Pancreas (tissue), 10 donors: ENCODE results near the gene RWDD3. TPM values are rescaled to one million over a fixed set of nuclear protein-coding genes. Genes with fewer than 3 reads are reported as not detected.

ENCODE experiments used
- ATAC-seq, 4 donors: fragments of 200-7000 bp; cut with Tn5 transposase; one replicate each; pipeline versions ENCODE4 v1.8.0 to v1.9.1; 2020; ENCODE audit warnings: mild to moderate bottlenecking in 4 of 4, moderate library complexity in 4 of 4
- DNase-seq, 6 donors: peaks; one replicate each; pipeline ENCODE4 v3.0.0-alpha.2; 2020
- FAIRE-seq: peaks from 2 replicates; lab custom pipeline; 2012; peaks lifted over from hg19 to GRCh38; lab: Jason Lieb, UNC
- H3K27ac ChIP-seq, 4 donors: fragments of 200-600 bp; sonication (generic); 1 replicate in 3 of 4; 2 replicates in 1 of 4; pipeline versions ENCODE4 v1.5.0 to v1.8.0; 2020
- H3K27me3 ChIP-seq, 4 donors: fragments of 200-600 bp; one replicate each; pipeline ENCODE4 v1.8.0; 2021
- H3K36me3 ChIP-seq, 3 donors: fragments of 200-600 bp; sonication (generic) in 1 of 3; one replicate each; pipeline versions ENCODE4 v1.5.0 to v1.8.0; 2020 to 2021
- H3K4me1 ChIP-seq, 3 donors: fragments of 200-600 bp; one replicate each; pipeline ENCODE4 v1.8.0; 2021
- H3K4me3 ChIP-seq, 4 donors: fragments of 200-600 bp; sonication (generic) in 2 of 4; one replicate each; pipeline versions ENCODE4 v1.5.0 to v1.8.0; 2020 to 2021
- H3K9me3 ChIP-seq, 4 donors: fragments of 200-600 bp; one replicate each; pipeline ENCODE4 v1.8.0; 2021
- WGBS, 2 donors: extraction: QIAGEN DNeasy Blood & Tissue Kit; methylation state at CpG; one replicate each; pipeline ENCODE4 v1.1.7; 2013; 5-methylcytosine and 5-hydroxymethylcytosine counted together
- intact Hi-C, 3 donors: fragments of 100-400 bp; cut with DNase I; formaldehyde crosslinking; loops; one replicate each; pipeline versions ENCODE4 v1.11.1 to v1.14.2; 2022
- polyA plus RNA-seq, 2 donors: library from polyadenylated mRNA; stranded (reverse); fragments of 200-250 nt; gene quantifications; one replicate each; pipeline ENCODE4 v1.2.3, GENCODE V29; 2013
- total RNA-seq, 6 donors: library from RNA; stranded (reverse); fragmentation: NEBNext Ultra II Directional in 4 of 6; extraction: Animal tissue kit (Norgen Biotek cat#: 25700) in 4 of 6; gene quantifications; one replicate each; pipeline versions ENCODE4 v1.2.1 to v1.2.4, GENCODE V29; 2021 to 2023
- TF ChIP-seq, protein P1 (sequence below), 4 donors: fragments of 200-600 bp; sonication (generic) in 3 of 4; IDR thresholded peaks; one replicate each; pipeline versions ENCODE4 v1.5.0 to v1.8.0; 2021; ENCODE audit warnings: antibody characterized with exemption in 4 of 4
- donor health status: healthy with polysubstance abuse.
- donor health status: DM: no; HTN: no; CAD: no; lungs with moderate emphysema.
- donor health status: DM: no; HTN: no; CAD: no.
- donor health status: control.
- donor health status: control.
- donor health status: Bipolar disorder and iron deficiency.
- donor health status: DM: yes; HTN: yes; CAD: no.
- donor health status: DM: no; HTN: no; CAD: no.
- donor health status: DM: no; HTN: no; CAD: no.
- donor health status: DM: yes; HTN: yes; CAD: no.

Gene RWDD3
- total and polyA plus RNA-seq, 8 donors, result 5.0 to 37.1 (median 11.4) TPM

DNA sequence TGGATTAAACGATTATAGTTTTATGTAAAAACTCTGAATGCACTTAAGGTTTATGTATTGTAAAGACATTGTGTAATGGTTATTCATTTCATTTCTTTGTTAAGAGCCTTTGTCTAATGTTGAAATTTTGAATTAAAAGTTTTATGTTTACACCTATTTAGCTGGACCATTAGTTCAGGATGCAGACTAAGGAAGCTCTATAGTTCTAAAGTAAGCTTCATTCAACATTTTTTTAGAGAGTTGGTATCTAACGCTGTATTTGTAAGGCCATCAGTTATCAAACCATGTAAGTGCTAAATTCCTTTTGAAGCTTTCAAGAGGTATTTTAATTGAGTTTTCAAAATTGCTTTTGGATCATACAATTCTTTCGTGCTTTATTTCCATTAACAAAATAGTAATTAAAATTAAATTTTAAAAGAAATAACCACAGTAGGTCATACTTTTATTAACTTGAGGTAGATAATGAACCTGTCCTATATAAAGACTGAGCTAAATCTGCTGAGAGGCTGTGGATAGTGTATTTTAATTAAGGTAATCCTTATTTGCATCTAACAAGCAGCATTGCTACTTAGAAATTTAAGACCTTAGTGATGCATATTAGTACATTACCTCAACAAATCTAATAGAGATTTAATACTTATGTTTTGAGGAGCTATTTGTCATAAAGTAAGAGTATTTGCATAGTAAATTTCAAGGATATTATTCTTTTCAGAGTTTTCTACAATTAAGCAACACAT is 47.9 kb downstream of the RWDD3 start:
- intact Hi-C loops, result no loop called here
- peaks cover 0 to 8% (median 8%) of the 10 kb centered on the region in 3 donors for H3K4me1 ChIP-seq
- no peak overlapping the region for H3K27ac ChIP-seq
- no peak overlapping the region for H3K4me3 ChIP-seq
- ATAC-seq (no peak), DNase-seq (no peak), FAIRE-seq (no peak)
- no peaks in the 10 kb centered on the region for H3K27me3 ChIP-seq
- no peaks in the 10 kb centered on the region for H3K36me3 ChIP-seq
- WGBS, 2 donors, result 87 to 88% methylated on average over 3 of the region's 3 CpGs
- H3K9me3 ChIP-seq, result no peaks in the 10 kb centered on the region
- TF ChIP-seq, protein P1, sequence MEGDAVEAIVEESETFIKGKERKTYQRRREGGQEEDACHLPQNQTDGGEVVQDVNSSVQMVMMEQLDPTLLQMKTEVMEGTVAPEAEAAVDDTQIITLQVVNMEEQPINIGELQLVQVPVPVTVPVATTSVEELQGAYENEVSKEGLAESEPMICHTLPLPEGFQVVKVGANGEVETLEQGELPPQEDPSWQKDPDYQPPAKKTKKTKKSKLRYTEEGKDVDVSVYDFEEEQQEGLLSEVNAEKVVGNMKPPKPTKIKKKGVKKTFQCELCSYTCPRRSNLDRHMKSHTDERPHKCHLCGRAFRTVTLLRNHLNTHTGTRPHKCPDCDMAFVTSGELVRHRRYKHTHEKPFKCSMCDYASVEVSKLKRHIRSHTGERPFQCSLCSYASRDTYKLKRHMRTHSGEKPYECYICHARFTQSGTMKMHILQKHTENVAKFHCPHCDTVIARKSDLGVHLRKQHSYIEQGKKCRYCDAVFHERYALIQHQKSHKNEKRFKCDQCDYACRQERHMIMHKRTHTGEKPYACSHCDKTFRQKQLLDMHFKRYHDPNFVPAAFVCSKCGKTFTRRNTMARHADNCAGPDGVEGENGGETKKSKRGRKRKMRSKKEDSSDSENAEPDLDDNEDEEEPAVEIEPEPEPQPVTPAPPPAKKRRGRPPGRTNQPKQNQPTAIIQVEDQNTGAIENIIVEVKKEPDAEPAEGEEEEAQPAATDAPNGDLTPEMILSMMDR (IDR thresholded peaks at IDR 0.05), result no peak

DNA sequence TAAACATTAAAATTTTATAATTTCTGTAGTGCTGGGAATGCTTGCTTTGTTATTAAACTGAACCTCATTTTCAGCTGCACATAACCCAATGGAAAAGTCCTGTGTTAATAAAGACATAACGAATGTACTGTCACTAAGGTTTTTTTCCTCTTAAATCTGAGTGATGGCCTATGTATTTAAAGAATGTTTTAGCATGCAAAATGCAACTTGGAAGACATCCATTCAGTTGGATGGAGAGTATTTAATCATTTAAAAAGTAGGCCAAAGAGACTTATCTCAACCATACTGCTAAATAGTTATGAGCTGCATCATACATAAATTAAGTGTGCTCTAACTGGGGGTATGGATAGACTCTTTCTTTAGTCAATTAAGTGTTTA is 48.5 kb downstream of the RWDD3 start:
- no peak for DNase-seq
- no peak for FAIRE-seq
- Histone ChIP-seq H3K27ac (no peak overlapping the region), H3K27me3 (no peaks in the 10 kb centered on the region), H3K36me3 (no peaks in the 10 kb centered on the region), H3K4me3 (no peak overlapping the region), H3K4me1 (peaks cover 0 to 9% (median 8%) of the 10 kb centered on the region in 3 donors), H3K9me3 (no peaks in the 10 kb centered on the region)
- TF ChIP-seq, protein P1 (IDR thresholded peaks at IDR 0.05), result no peak
- no peak for ATAC-seq
- 79 to 86% methylated on average over 1 of the region's 1 CpG for WGBS, 2 donors
- intact Hi-C loops, result no loop called here

DNA sequence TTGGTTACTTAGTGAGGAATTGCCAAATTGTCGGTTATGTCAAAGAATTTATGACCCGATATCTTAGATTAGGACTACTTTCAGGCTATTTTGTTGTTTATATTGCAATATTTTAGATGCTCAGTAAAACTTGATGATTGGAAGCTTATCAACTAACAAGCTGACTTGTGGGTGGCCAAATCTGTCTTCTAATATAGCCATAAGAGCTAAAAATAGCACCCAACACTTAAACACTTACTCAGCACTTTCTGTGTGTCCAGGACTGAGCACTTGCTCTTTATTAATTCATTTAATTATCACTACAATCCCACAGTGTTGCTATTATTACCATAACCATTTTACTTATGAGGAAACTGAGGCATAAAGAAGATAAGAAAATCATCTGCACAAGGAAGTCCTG is 50.4 kb downstream of the RWDD3 start:
- no peaks in the 10 kb centered on the region for H3K9me3 ChIP-seq
- intact Hi-C loops, result no loop called here
- TF ChIP-seq, protein P1 (IDR thresholded peaks at IDR 0.05), result no peak
- H3K4me1 ChIP-seq, result peaks cover 0 to 9% (median 8%) of the 10 kb centered on the region in 3 donors
- ATAC-seq, result no peak
- no peak for FAIRE-seq
- no peaks in the 10 kb centered on the region for H3K36me3 ChIP-seq
- H3K27ac ChIP-seq, result no peak overlapping the region
- no peak for DNase-seq
- no peaks in the 10 kb centered on the region for H3K27me3 ChIP-seq
- H3K4me3 ChIP-seq, result no peak overlapping the region
- WGBS, 2 donors, result 90 to 94% methylated on average over 2 of the region's 2 CpGs

DNA sequence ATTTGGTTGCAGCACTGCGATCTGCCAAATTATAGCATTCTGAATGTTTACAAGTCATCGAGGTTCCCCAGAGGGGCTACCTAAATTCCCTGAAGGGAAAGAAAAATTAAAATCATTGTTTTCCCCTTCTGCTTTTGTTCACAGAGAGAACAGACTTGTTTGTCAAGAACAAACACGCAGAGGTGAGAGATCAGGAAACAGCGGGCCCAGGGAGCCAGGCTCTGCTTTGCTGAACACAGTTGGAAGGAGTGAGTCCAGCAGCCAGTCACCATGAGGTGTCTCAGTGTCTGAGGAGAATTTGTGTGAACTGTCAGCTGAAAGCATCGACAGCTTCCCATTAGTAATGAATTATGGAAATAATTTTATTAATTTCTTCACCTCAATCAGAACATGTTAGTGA is 52.5 kb downstream of the RWDD3 start:
- no peaks in the 10 kb centered on the region for H3K9me3 ChIP-seq
- ATAC-seq (peak in 3 of 4 donors; percentile 69 to 80 (median 80)), FAIRE-seq (no peak), DNase-seq (peak in 2 of 6 donors; percentile 36 to 58)
- 27 to 29% methylated on average over 5 of the region's 5 CpGs for WGBS, 2 donors
- no peaks in the 10 kb centered on the region for H3K36me3 ChIP-seq
- H3K27ac ChIP-seq, result no peak overlapping the region
- no peak overlapping the region for H3K4me3 ChIP-seq
- no peaks in the 10 kb centered on the region for H3K27me3 ChIP-seq
- H3K4me1 ChIP-seq, result peaks cover 0 to 9% (median 8%) of the 10 kb centered on the region in 3 donors
- TF ChIP-seq, protein P1 (IDR thresholded peaks at IDR 0.05), result no peak
- intact Hi-C loops, result no loop called here

DNA sequence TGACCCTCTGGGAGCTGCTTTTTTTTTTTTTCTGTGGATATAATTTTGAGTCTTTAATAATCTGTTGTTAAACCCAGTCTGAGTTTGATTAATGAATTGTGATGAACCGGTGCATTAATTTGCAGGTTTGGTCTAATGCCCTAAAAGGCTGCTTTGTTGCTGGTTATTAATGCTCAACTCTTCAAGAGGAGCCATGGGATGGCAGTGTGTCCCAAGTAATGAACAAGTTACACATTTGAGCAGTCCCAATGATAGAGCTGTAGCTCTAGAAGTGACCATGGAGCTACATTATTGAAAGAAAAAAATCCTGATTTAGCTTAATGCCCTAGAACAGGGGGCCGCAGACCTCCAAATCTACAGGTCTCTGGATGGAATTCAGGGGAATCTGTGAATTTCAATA is 53.1 kb downstream of the RWDD3 start:
- Histone ChIP-seq H3K4me1 (peaks cover 0 to 9% (median 8%) of the 10 kb centered on the region in 3 donors), H3K4me3 (no peak overlapping the region), H3K9me3 (no peaks in the 10 kb centered on the region), H3K27ac (no peak overlapping the region), H3K27me3 (no peaks in the 10 kb centered on the region), H3K36me3 (no peaks in the 10 kb centered on the region)
- DNase-seq (no peak), FAIRE-seq (no peak), ATAC-seq (peak in 3 of 4 donors; percentile 25 to 70 (median 67))
- intact Hi-C loops, result no loop called here
- TF ChIP-seq, protein P1 (IDR thresholded peaks at IDR 0.05), result no peak
- WGBS, 2 donors, result 70 to 72% methylated on average over 2 of the region's 2 CpGs
